Erythroblast (primary cell): ENCODE results near the gene PTGIR.

Source experiments
- GATA1 ChIP-seq: IDR thresholded peaks from 2 replicates; pipeline ENCODE4 v1.6.1; 2011; ENCODE audit warnings: low read depth, mild to moderate bottlenecking, control low read depth, low read length, moderate library complexity
- POLR2A ChIP-seq: IDR thresholded peaks from 2 replicates; pipeline ENCODE4 v1.6.1; 2011; ENCODE audit warnings: mild to moderate bottlenecking, low read length

- TF ChIP-seq POLR2A (no peak), GATA1 (no peak)
These were observed 6.1 kb downstream of the PTGIR start for GRCh38 chr19:46618670-46619231.
